Astrocyte (in vitro differentiated cells and primary cell): Measurements from ENCODE around the gene CNPY3. TPM values are rescaled to one million over a fixed set of nuclear protein-coding genes. Genes with fewer than 3 reads are reported as not detected.

Source experiments
- DNase-seq: peaks from one replicate; pipeline ENCODE4 v3.0.0-alpha.2; 2010; ENCODE audit warnings: low read depth
- FAIRE-seq: peaks from 2 replicates; lab custom pipeline; 2011; peaks lifted over from hg19 to GRCh38; lab: Jason Lieb, UNC
- H2AFZ ChIP-seq: 2 replicates; pipeline ENCODE4 v1.6.0; 2012; ENCODE audit warnings: low read depth, low read length, inconsistent platforms
- H3K27ac ChIP-seq: 2 replicates; pipeline ENCODE4 v1.5.1; 2011; ENCODE audit warnings: low read depth, low read length, inconsistent platforms
- H3K27me3 ChIP-seq: 2 replicates; pipeline ENCODE4 v1.6.0; 2011; ENCODE audit warnings: low read length, inconsistent platforms; ENCODE audit not compliant: insufficient read depth
- H3K36me3 ChIP-seq: 2 replicates; pipeline ENCODE4 v1.5.1; 2011; ENCODE audit warnings: low read length, inconsistent platforms; ENCODE audit not compliant: insufficient read depth
- H3K4me1 ChIP-seq: 2 replicates; pipeline ENCODE4 v1.5.1; 2011; ENCODE audit warnings: low read length, inconsistent platforms; ENCODE audit not compliant: insufficient read depth
- H3K4me2 ChIP-seq: 2 replicates; pipeline ENCODE4 v1.6.0; 2012; ENCODE audit warnings: low read length, inconsistent platforms
- H3K4me3 ChIP-seq: 2 replicates; pipeline ENCODE4 v1.5.1; 2011; ENCODE audit warnings: low read depth, mild to moderate bottlenecking, low read length, inconsistent platforms; ENCODE audit not compliant: insufficient read depth
- H3K79me2 ChIP-seq: 2 replicates; pipeline ENCODE4 v1.6.0; 2012; ENCODE audit warnings: mild to moderate bottlenecking, low read length, inconsistent platforms; ENCODE audit not compliant: insufficient read depth
- H3K9ac ChIP-seq: 2 replicates; pipeline ENCODE4 v1.6.0; 2012; ENCODE audit warnings: mild to moderate bottlenecking, low read length, inconsistent platforms
- H3K9me3 ChIP-seq: 2 replicates; pipeline ENCODE4 v1.5.1; 2012; ENCODE audit warnings: low read depth, mild to moderate bottlenecking, low read length, inconsistent platforms; ENCODE audit not compliant: insufficient read depth
- H4K20me1 ChIP-seq: 2 replicates; pipeline ENCODE4 v1.6.0; 2012; ENCODE audit warnings: low read length, inconsistent platforms; ENCODE audit not compliant: insufficient read depth
- H3K27ac Mint-ChIP-seq: one replicate; pipeline ENCODE4 v1.8.0; 2021; ENCODE audit warnings: mild to moderate bottlenecking, mixed read lengths; ENCODE audit not compliant: unreplicated experiment
- H3K27me3 Mint-ChIP-seq: one replicate; pipeline ENCODE4 v1.8.0; 2021; ENCODE audit warnings: low read depth, mixed read lengths; ENCODE audit not compliant: unreplicated experiment
- H3K36me3 Mint-ChIP-seq: one replicate; pipeline ENCODE4 v1.8.0; 2021; ENCODE audit warnings: low read depth, mixed read lengths; ENCODE audit not compliant: unreplicated experiment
- H3K4me1 Mint-ChIP-seq: one replicate; pipeline ENCODE4 v1.8.0; 2021; ENCODE audit warnings: low read depth, mixed read lengths; ENCODE audit not compliant: unreplicated experiment
- H3K4me3 Mint-ChIP-seq: one replicate; pipeline ENCODE4 v1.8.0; 2021; ENCODE audit warnings: mild to moderate bottlenecking, moderate library complexity, mixed read lengths; ENCODE audit not compliant: unreplicated experiment
- H3K9me3 Mint-ChIP-seq: one replicate; pipeline ENCODE4 v1.8.0; 2021; ENCODE audit warnings: mild to moderate bottlenecking, mixed read lengths; ENCODE audit not compliant: unreplicated experiment
- CTCF ChIP-seq: IDR thresholded peaks from 2 replicates; pipeline ENCODE4 v1.5.1; 2011; ENCODE audit warnings: low read depth, mild to moderate bottlenecking, inconsistent platforms, low read length, moderate library complexity; ENCODE audit not compliant: insufficient read depth
- EZH2 ChIP-seq: IDR thresholded peaks from 2 replicates; pipeline ENCODE4 v1.6.1; 2012; ENCODE audit warnings: mild to moderate bottlenecking, low read length, inconsistent platforms; ENCODE audit not compliant: insufficient read depth
- total RNA-seq: library from RNA; stranded (reverse); gene quantifications from 2 replicates; pipeline ENCODE4 v1.2.1, GENCODE V29; 2021

The CNPY3 gene
- total RNA-seq, 1 donor from 2014 or later: 37.4 TPM

GRCh38 chr6:42963179-42963854, 34.0 kb downstream of the CNPY3 start:
- Histone ChIP-seq H2AFZ (no peak overlapping the region), H3K79me2 (no peaks in the 10 kb centered on the region), H3K27ac (no peak overlapping the region), H4K20me1 (no peaks in the 10 kb centered on the region), H3K9me3 (no peaks in the 10 kb centered on the region), H3K9ac (no peak overlapping the region), H3K27me3 (peaks cover 3% of the 10 kb centered on the region), H3K36me3 (no peaks in the 10 kb centered on the region), H3K4me2 (no peak overlapping the region), H3K4me1 (peaks cover 9% of the 10 kb centered on the region), H3K4me3 (no peak overlapping the region)
- peaks cover 20% of the 10 kb centered on the region for H3K27me3 Mint-ChIP-seq
- H3K27ac Mint-ChIP-seq: no peak overlapping the region
- H3K4me1 Mint-ChIP-seq: no peaks in the 10 kb centered on the region
- no peaks in the 10 kb centered on the region for H3K9me3 Mint-ChIP-seq
- FAIRE-seq (no peak), DNase-seq (no peak)
- H3K36me3 Mint-ChIP-seq: peaks cover 23% of the 10 kb centered on the region
- no peak for TF ChIP-seq CTCF
- no peak for TF ChIP-seq EZH2
- no peak overlapping the region for H3K4me3 Mint-ChIP-seq

GRCh38 chr6:42963855-42964605, 34.8 kb downstream of the CNPY3 start:
- TF ChIP-seq CTCF (peak; percentile 21), EZH2 (no peak)
- H3K4me1 ChIP-seq: peaks cover 9% of the 10 kb centered on the region
- H3K9ac ChIP-seq: no peak overlapping the region
- H3K4me2 ChIP-seq: no peak overlapping the region
- H3K27me3 ChIP-seq: peaks cover 3% of the 10 kb centered on the region
- no peak overlapping the region for H2AFZ ChIP-seq
- Mint-ChIP-seq H3K27me3 (peaks cover 20% of the 10 kb centered on the region), H3K4me1 (no peaks in the 10 kb centered on the region), H3K27ac (no peak overlapping the region), H3K36me3 (peaks cover 24% of the 10 kb centered on the region), H3K9me3 (no peaks in the 10 kb centered on the region), H3K4me3 (no peak overlapping the region)
- DNase-seq (no peak), FAIRE-seq (no peak)
- H3K27ac ChIP-seq: no peak overlapping the region
- H3K9me3 ChIP-seq: no peaks in the 10 kb centered on the region
- H4K20me1 ChIP-seq: no peaks in the 10 kb centered on the region
- H3K79me2 ChIP-seq: no peaks in the 10 kb centered on the region
- no peaks in the 10 kb centered on the region for H3K36me3 ChIP-seq
- H3K4me3 ChIP-seq: no peak overlapping the region

GRCh38 chr6:42966571-42966970, 37.3 kb downstream of the CNPY3 start:
- TF ChIP-seq CTCF: no peak
- TF ChIP-seq EZH2: no peak
- Histone ChIP-seq H2AFZ (no peak overlapping the region), H3K9ac (no peak overlapping the region), H3K36me3 (no peaks in the 10 kb centered on the region), H3K27ac (no peak overlapping the region), H4K20me1 (peaks cover 3% of the 10 kb centered on the region), H3K79me2 (no peaks in the 10 kb centered on the region), H3K9me3 (no peaks in the 10 kb centered on the region), H3K4me1 (peaks cover 6% of the 10 kb centered on the region), H3K4me3 (no peak overlapping the region), H3K4me2 (no peak overlapping the region), H3K27me3 (no peaks in the 10 kb centered on the region)
- Mint-ChIP-seq H3K4me1 (peaks cover 9% of the 10 kb centered on the region), H3K27ac (peak overlapping the region; percentile 69), H3K27me3 (peaks cover 8% of the 10 kb centered on the region), H3K9me3 (no peaks in the 10 kb centered on the region), H3K36me3 (peaks cover 21% of the 10 kb centered on the region), H3K4me3 (no peak overlapping the region)
- DNase-seq: no peak
- FAIRE-seq: no peak
